Measurements from ENCODE around the gene SPATA2.
"Not testable (repeated sequence)": the region's sequence is repeated elsewhere in the genome, so short reads cannot be mapped to it uniquely, and the experiment has no call there.

SPATA2 gene, protein sequence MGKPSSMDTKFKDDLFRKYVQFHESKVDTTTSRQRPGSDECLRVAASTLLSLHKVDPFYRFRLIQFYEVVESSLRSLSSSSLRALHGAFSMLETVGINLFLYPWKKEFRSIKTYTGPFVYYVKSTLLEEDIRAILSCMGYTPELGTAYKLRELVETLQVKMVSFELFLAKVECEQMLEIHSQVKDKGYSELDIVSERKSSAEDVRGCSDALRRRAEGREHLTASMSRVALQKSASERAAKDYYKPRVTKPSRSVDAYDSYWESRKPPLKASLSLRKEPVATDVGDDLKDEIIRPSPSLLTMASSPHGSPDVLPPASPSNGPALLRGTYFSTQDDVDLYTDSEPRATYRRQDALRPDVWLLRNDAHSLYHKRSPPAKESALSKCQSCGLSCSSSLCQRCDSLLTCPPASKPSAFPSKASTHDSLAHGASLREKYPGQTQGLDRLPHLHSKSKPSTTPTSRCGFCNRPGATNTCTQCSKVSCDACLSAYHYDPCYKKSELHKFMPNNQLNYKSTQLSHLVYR

DNA sequence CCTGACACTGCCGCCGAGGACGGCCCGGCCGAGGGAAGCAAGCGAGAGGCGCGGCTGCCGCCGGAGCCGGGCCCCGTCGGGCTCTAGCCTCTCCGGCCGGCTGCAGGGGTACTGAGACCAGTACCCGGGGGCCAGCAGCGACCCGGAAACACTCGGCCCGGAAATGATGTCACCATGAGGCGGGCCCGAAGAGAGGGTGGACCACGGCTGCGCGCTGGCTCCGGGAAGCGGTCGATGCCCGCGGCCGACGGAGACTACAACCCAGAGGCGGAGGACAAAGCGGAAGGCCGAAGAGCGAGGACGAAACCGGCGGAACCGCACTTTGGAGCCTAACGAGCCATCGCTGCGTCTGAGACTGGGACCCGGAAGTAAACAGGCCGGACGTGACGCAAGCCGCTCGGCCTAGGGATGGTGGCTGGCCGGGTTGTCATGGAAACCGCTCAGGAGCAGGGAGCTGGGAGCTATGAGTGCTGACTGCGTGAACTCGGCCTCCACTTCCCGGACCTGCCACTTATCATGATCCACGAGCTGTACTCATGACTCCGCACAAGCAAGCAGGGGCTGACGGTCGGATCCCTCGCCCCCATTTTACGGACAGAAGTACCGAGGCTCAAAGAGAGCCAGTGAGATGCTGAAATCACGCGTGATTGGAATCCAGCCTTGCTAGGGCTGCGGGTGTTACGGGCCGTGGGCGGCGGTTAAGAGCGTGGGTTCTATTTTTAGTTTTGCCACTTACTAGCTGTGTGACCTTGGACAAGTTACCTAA, at the start of gene SPATA2:
TSS of gene SPATA2 (minus strand) at position 150 of the 766 bp plus-strand sequence. CDS start 7,039 bp downstream, outside the sequence.
- DNase-seq = peak; percentile 97

DNA sequence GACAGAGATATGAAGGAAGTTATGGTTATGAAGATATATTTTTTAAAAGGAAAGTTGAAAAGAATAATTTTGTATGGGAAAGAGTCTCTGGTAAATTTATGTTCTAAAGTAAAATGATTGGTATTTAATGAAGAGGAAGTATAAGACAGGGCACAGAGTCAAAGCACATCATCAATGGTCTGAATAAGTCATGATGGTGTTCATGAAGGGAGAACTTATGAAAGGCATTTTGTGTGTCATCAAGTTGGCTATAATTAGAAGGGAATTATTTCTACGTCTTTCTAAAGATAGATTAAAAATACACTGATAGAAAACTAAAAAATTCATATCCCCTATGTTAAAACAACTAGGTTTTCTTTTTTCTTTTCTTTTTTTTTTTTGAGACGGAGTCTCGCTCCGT, 46.1 kb upstream of the SPATA2 start:
- DNase-seq = no peak

DNA sequence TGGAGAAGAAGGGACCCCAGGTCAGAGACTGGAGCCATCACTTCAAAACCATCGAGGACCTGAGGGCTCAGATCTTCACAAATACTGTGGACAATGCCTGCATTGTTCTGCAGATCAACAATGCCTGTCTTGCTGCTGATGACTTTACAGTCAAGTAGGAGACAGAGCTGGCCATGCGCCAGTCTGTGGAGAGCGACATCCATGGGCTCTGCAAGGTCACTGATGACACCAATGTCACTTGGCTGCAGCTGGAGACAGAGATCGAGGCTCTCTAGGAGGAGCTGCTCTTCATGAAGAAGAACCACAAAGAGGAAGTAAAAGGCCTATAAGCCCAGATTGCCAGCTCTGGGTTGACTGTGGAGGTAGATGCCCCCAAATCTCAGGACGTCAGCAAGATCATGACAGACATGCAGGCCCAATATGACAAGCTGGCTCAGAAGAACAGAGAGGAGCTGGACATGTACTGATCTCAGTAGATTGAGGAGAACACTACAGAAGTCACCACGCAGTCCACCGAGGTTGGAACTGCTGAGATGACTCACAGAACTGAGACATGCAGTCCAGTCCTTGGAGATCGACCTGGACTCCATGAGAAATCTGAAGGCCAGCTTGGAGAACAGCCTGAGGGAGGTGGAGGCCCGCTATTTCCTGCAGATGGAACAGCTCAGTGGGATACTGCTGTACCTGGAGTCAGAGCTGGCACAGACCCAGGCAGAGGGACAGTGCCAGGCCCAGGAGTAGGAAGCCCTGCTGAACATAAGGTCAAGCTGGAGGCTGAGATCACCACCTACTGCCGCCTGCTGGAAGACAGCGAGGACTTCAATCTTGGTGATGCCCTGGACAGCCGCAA, 42.0 kb upstream of the SPATA2 start:
- peak; percentile 5 for DNase-seq

DNA sequence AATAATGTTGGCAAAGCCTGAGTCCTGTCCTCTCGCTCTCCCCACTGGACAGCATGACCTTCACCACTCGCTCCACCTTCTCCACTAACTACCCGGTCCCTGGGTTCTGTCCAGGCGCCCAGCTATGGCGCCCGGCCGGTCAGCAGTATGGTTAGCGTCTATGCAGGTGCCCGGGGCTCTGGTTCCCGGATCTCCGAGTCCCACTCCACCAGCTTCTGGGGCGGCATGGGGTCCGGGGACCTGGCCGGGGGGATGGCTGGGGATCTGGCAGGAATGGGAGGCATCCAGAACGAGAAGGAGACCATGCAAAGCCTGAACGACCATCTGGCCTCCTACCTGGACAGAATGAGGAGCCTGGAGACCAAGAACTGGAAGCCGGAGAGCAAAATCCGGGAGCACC, 41.4 kb upstream of the SPATA2 start:
- no peak for DNase-seq

DNA sequence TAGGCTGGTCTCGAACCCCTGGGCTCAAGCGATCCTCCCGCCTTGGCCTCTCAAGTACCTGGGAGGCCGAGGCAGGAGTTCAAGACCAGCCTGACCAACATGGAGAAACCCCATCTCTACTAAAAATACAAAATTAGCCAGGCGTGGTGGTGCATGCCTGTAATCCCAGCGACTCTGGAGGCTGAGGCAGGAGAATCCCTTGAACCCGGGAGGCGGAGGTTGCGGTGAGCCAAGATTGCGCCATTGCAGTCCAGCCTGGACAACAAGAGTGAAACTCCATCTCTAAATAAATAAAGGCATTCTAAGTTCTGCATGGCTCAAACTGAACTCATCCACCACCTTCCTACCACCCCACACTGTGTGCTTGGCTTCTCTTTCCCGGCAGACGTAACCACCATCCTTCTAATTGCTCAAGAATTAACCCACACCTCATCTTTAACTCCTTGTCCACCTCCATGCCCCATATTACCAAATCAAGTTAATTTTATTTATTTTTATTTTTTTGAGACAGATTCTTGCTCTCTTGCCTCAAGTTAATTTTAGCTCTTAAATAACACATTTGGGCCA, 40.6 kb upstream of the SPATA2 start:
- DNase-seq = not testable (repeated sequence)

DNA sequence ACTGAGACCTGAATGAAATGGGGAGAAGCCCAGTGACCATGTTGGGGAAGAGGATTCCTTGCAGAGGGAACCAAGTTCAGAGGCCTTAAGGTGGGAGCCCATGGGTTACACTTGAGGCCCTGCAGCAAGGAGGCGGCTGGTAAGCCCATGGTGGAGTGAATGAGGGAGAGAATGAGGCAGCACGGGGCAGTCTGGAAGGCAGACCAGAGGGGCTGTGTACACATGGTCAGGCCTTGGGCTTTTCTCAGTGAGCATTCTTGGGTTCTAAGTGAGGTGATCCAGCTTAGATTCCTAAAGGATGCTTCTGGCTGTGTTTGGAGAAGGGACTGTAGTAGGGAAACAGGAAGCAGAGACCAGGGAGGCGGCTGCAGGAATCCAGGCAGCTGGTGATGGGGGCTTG, 39.8 kb upstream of the SPATA2 start:
- no peak for DNase-seq

DNA sequence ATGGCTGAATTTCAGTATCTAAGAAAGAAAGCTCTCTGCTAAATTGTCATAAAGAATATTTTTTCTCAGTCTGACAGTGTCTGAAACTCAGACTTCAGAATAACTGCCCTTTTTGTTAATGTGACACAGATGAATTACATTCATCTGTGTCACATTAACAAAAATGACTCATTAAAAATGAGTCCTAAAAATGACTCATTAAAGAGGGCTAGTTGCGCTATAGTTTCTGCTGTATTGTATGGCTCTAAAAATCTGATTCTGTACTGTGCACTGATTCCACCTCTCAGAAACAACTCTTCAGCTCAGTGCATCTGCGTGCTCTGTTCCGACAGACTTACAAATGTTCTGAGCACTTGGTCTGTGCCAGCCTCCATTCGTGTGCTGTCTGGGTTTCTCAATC, 35.8 kb upstream of the SPATA2 start:
- no peak for DNase-seq

DNA sequence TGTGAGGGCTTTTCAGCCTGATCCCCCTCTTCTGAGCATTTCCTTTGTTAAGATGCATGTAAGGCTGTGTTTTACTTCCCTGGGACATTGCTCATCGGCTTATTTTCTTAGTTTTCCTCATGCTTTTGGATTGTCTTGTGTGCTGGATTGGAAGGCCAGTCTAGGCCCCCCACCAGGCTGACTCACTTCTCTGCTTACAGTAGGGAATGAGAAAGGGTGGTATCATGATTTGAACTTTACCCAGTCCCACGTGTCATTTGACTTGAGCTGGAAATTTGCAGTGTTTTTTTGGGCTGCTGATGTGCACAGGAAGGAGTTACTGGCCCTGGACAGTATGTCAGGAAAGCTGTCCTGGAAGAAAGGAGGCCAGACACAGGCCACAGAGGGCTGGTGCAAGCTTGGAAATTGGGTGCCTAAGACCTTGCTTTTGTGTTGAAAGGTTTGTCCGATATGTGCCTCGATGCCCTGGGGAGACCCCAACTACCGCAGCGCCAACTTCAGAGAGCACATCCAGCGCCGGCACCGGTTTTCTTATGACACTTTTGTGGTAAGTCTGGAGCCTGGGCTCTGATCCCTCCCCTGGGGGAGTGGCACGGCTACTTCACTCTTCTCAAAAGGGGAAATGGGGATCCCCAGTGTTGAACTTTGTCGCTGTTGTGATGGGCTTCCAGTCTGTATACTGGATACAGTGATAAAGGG, 33.6 kb upstream of the SPATA2 start:
- no peak for DNase-seq

DNA sequence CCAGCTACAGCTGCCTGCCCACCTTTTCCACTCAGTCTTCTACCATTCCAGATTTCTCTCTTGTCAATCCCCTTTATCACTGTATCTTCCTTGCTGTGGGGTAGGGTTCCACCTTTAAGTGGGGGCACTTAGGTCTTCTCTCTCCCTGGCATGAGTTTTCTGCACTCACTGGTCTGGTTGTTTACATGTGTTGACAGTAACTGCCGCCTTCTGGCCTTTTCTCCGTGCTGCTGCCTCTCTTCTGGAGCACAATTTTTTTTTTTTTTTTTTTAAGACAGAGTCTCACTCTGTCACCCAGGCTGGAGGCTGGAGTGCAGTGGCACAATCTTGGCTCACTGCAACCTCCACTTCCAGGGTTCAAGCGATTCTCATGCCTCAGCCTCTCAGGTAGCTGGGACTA, 32.8 kb upstream of the SPATA2 start:
- no peak for DNase-seq

DNA sequence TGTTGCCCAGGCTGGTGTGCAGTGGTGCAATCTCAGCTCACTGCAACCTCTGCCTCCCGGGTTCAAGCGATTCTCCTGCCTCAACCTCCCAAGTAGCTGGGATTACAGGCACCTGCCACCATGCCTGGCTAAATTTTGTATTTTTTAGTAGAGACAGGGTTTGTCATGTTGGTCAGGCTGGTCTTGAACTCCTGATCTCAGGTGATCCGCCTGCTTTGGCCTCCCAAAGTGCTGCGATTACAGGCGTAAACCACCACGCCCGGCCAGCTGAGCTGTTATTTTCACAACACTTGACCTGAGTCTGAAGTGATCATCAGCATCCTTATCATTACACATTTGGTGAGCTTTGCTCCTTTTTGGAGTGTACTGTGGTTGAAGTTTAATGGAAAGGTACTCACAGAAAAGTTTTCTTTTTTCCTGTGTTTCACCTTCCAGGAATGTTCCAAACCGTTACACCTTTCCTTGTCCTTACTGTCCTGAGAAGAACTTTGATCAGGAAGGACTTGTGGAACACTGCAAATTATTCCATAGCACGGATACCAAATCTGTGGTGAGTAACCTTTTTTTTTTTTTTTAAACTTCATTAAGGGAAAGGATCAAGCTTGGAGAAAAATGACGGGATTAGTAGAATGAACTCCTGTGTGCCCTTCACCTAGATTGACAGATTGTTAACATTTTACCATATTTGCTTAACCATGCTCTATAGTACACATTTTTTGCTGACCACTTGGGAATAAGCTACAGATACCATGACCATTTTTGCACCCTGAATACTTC, 30.6 kb upstream of the SPATA2 start:
- DNase-seq = no peak

DNA sequence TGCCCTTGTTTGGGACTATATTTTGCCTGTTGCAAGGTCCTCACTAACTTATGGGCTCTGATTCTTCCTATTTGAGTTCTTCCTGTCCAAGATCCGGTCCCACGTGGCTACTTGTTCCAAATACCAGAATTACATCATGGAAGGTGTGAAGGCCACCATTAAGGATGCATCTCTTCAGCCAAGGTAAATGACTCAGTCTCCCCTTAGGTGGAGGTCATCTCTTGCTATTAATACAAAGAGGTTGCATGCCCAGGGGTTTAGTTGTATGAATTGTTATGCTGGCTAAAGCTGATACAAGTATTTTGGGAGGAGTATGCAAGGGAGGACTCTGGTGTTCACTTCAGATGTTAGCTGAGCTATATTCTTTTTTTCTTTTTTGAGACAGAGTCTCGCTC, 30.0 kb upstream of the SPATA2 start:
- DNase-seq = no peak

DNA sequence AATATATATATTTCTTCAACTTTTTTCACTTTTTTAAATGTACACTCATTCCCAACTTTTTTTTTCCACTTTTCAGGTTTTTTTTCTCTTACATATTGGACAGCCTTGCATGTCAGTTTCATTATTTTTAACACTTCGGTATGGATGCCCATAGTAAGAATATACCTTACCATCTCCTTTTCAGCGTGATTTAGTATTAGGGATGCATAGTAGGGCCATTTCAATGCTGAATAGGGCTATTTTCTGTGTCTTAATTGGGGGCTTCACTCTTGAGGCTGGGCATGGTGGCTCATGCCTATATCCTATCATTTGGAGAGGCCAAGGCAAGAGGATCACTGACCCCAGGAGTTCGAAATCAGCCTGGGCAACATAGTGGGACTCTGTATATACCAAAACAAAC, 27.6 kb upstream of the SPATA2 start:
- DNase-seq = no peak

DNA sequence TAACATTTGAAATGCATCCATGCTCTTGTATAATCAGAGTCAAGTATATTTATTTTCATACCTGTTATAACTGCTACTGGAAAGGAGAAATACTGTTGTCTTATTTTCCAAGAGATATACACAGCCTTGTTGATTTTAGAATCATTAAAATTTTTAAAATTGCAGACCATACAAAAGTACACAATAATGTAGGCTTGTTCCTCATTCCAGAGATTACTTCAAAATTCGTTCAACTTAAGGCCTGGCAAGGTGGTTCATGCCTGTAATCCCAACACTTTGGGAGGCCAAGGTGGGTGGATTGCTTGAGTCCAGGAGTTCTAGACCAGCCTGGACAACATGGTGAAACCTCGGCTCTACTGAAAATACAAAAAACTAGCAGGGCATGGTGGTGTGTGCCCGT, 27.0 kb upstream of the SPATA2 start:
- no peak for DNase-seq

DNA sequence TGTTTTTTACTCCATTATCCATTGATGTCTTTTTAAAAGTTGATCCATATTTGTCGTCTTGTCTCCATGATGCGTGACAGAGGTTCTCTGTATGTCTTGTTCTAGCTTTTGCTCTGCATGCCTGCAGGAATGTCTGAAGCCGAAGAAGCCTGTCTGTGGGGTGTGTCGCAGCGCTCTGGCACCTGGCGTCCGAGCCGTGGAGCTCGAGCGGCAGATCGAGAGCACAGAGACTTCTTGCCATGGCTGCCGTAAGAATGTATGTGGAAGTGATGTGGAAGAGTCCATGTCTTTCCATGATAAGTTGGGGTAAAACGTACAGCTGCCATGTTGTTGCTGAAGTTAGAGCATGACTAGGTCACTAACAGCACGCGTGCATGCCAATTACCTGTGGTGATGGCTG, 26.1 kb upstream of the SPATA2 start:
- no peak for DNase-seq

DNA sequence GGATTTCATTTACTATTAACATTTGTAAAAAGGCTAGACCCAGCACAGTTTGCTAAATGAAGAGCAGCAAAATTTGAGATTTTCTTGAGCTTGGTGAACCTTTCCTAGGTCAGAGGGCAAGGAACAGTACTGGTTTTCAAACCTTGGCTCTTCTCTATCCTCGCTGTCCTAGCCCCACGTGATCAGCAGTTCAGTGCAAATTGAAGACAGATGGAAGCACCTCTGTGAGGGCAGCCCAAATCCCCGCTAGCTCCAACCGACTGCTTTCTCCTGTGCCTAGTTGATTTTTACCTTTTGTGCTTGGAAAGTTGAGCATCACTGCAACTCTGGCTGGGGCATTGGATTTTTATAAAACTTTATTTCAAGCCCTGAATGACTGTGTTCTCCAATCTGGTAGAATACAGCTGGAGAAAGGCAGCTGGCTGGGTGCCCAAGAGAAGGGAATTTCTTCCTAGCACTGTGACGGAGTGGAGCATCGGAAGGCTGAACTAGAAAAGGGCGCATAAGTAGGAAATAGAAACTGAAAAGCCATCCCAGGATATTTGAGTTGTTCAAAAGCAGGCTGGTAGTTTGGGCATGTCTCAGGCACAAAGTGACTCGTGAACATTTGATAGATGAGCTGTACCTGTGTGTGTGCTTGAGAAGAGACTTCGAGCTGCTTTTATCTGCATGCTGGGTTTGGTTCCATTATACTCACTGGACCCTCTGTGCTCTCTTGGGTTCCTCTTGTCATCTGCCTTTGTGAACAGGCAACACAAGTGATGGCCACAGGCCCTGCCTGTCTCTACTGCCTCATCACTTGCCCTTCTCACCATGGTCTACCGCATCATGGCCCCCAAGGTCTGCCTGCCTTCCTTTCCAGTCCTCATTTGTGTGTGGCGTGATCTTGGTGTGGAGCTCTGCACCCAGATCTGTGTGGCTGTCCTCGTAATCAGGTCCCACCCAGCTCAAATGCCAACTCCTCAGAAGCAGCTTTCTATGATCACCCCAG, 23.1 kb upstream of the SPATA2 start:
- no peak for DNase-seq

DNA sequence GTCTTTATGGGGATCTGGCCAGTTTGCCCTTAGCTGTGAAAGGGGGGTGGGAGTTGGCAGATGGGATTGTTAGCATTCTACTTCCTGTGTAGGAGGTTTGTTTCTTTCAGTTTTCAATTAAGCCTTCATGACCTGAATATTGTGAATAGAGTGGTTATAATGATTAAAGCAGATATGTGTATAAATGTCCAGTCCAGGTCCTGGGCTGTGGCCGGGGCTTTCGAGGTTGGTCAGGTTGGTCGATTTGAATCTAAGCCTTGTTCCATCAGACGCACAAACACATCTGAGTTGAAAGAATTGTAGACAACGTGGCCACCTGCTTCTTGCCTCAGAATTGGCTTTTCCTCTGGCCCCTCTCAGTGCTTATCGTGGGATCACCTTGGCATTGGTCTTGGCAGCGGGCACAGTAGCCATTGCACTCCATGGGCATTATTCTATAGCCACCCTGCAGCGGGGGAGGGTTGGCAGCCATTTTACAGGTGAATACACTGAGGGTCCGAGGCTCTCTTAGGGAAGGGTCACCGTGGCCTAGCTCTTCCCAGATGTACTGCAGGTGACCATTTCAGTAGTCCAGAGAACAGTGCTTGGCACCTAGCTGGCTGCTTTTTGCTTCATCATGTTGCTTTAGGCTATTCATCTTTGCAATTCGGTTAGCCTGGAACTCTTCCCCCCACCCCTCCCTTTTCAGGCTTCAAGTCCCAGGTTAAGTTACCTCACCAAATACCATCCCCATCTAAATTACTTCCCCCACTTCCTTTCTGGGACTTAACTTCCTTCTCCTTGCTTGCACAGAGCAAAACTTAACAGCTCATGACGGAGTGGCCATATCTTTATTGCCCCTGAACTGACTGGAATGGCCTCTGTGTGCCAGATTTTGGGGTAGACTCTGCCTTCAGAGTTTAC, 21.9 kb upstream of the SPATA2 start:
- peak; percentile 27 for DNase-seq

DNA sequence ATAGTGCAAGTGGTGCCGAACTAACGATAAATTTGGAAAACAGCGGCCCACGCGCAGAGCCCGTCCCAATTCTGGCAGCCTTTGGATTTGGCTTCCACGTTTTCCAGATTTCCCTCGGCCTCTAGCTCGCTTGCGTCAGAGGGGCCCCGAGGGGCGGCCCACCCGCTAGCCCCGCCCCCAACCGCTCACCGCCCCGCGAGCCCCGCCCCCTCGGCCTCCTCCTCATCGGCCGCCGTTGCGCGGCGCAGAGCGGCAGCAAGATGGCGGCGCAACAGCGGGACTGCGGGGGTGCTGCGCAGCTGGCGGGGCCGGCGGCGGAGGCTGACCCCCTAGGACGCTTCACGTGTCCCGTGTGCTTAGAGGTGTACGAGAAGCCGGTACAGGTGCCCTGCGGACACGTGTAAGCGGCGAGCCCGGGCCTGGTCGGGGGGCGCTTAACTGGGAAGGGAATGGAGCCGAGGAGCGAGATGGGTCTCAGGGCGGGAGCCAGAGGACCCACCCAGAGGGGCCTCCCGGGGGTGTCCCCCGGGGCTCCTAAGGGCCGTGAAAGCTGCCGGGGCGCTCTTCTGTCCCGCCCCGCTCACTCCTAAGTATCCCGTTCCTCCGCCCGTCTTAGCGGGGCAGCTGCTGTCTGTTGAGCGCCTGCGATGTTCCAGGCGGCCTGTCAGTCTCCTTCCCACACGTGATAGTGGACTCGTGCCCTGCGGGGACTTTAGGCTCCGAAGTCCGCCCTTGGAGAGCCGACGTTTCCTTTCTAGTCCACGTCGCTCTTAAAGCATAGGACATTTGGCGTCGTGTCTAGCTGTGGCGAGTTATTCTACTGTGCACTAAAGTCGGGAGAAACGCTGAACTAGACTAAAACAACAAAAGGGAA, 21.1 kb upstream of the SPATA2 start, which contains the start of gene RNF114:
TSS of gene RNF114 (plus strand) at position 245 of the 874 bp plus-strand sequence. CDS start at position 261, 16 bp downstream.
- DNase-seq = peak; percentile 97

DNA sequence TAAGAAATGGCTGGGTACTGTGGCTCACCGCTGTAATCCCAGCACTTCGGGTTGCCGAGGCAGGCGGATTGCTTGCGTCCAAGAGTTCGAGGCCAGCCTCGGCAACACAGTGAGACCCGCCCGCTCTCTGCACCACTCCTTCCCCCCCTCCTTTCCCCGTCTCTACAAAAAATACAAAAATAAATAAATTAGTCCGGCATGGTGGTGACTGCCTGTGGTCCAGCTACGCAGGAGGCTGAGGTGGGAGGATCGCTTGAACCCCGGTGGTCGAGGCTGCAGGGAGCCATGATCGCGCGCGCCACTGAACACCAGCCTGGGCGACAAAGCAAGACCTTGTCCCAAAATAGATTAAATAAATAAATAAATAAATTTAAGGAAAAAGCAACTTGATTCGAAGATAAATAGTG, 20.4 kb upstream of the SPATA2 start:
- DNase-seq = no peak
